HL-60/S4 treated with phorbol 12-myristate 13-acetate at 8.2 ng/mL for 4 days and 3 days (cell line): ENCODE data around the gene FRMPD2.
"Not testable (repeated sequence)": the region's sequence is repeated elsewhere in the genome, so short reads cannot be mapped to it uniquely, and the experiment has no call there.

ENCODE experiments used
- in situ Hi-C: fragments of 300-500 bp; cut with MboI; formaldehyde crosslinking; loops from 2 replicates; pipeline ENCODE4 v1.15.0; 2022; ENCODE audit warnings: low sequenced_read_pairs

Gene FRMPD2

DNA sequence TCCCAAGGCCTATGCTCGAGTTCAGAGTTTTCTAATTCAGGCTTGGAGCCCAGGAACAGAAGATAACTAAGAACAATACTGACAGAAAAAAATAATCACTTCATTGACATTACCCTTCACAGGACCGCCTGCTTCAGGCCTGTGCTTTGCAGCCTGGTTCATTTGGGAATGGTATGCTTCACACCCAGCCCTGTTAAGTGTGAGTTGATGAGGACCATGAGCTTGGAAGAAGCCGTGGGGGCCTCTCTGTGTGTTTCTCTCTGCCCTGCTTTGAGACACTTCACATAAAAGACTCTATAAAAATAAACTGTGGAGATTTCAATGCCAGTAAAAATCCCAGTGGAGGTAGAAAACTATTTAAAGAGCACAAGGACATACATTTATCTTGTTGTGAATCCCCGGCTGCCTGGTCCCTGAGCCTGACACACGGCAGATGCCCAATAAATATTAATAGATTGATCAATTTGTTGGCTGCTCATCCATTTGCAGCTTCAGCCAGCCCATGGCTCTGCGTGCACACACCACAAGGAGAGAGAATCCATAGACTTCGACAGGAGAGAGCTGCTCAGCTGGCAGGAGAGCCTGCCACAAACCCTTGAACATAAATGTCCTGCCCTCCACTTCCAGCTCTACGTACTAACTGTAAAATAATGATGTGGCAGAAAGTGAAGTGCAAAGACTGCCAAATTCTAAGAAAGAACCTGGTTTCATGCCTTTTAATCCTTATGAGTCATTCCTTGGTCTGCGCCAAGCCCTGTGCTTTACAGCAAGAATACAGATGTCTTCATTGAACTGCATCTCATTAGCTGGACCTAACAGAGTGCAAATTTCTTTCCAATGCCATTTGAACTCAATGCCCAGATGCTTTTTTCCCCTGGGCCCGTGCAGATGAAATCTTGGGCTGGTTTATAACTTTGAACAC is 130.5 kb downstream of the FRMPD2 start:
- in situ Hi-C loops, result not testable (repeated sequence)

DNA sequence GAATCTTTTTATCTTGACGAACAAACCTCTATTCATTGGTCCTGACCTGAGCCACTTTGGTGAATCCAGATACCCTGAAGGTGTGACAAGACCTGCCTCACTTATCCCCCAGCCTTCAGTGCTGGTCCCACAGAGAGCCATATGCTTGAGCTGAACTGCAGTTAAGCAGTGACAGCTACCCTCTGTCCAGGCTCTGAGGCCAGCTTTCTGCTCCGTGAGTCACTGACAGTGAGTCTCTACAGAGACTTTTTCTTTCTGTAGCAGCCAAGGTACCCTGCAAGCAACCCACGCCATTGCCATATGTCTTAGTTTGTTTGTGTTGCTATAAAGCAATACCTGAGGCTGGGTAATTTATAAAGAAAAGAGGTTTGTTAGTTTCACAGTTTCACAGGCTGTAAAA is 133.5 kb downstream of the FRMPD2 start:
- in situ Hi-C loops, result not testable (repeated sequence)

DNA sequence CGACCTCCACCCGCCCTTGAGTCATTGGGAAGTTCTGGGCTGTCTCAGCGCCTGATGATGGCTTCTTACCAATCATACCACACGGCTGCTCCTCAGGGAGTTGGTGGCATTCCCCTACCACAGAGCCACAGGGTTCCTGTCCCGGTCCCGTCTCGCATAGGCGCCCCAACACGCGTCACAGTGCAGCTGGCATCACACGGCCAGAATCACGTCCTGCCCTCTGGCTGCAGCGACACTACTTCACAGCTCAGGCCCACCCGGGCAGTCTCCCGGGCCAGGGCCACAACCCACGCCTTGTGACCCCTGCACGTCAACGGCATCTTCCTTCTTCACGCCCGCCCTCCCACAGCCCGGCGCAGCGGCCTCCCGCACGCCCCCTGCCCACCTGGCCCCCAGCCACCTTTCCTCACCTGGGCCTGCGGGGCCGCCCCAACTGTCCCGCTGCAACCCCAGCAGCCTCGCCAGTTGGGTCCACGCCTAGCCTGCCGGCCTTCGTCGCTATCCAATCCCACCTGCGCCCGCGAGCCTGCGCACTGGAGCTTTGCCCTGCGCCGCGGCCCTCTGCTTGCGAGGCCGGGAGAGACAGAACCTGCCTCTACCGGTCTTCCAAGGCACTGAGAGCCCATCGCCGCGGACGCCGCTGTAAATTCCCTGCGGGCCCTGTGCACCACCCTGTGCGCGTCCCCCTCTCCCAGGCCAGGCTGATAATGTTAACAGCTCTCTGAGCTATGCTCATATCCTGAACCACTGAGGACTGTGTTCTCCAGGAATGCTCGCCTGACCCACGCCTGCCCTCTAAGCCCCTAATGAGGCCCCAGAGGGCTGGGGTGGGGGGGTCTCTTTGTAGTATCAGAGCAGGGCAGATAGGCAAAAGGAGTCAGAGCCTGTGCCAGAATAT is 134.3 kb downstream of the FRMPD2 start:
- in situ Hi-C loops, result not testable (repeated sequence)

DNA sequence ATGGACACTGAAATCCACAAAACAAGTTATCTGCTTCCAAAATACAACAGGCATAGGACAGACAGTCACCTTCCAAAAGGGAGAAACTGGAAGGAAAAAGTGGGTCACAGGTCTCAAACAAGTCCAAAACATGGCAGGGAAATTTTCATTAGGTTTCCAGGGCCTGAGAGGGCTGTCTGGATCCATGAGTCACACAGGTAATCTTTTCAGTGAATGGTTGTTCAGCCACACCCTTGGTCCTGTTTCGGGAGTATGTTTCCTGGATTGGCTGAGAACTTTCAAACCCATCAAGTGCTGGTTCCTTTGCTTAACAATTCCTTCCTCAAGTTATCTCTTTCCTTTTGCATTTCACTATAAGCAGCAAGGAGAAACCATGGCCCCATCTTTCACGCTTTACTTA is 145.5 kb downstream of the FRMPD2 start:
- in situ Hi-C loops, result not testable (repeated sequence)

DNA sequence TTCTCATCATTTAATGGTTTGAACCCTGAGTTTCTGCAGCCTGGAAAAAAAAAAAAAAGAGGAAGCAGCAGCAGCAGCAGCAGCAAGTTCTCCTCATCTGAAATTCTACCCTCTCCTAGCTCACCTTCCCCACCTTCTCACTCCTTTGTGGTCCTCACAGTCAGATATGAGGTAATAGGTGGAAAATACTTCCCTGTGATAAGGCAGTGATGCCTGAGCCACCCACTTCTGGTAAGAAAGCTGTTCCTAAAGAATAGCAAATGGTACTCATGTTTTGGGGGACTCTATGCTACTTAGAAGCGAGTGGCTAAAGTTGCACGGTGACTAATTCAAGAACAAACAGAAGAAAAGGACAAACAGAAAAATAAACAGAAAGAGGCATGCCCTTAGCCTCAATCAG is 148.2 kb downstream of the FRMPD2 start:
- in situ Hi-C loops, result not testable (repeated sequence)

DNA sequence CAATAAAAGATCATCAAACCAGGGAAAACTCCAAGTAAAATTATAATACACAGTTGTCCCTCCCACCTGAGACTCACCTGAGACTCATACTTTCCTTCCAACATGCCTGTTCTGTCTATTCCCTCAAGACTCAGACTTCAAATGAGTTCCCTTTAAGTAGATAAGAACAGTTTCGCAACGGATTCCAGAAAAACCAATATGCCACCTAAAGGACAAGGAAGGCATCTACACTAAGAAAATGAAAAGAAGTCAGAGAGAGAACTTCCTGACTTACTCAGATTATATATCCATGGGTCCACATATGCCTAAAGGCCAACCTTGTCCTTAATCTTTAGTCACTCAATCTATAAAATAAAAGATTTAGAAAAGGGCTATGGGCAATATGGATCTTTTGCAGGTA is 148.9 kb downstream of the FRMPD2 start:
- in situ Hi-C loops, result not testable (repeated sequence)

DNA sequence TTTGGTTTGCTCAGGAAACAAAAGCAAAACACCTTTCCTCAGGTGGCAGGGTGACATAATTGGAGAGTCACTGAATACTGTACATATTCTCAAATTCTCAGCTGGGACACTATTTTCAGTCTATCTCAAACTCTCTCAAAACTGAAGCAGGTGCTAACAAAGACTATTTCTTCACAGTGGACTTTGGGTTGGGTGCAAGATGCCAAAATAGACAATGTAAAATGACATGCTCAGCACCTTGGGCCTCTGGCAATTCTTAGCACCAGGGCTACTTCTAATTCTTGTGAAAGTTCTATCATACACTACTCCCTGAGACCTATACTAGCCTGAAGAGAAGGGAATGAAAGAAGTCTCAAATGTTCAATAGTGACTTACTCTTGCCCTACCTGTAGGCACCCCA is 151.9 kb downstream of the FRMPD2 start:
- in situ Hi-C loops, result not testable (repeated sequence)

DNA sequence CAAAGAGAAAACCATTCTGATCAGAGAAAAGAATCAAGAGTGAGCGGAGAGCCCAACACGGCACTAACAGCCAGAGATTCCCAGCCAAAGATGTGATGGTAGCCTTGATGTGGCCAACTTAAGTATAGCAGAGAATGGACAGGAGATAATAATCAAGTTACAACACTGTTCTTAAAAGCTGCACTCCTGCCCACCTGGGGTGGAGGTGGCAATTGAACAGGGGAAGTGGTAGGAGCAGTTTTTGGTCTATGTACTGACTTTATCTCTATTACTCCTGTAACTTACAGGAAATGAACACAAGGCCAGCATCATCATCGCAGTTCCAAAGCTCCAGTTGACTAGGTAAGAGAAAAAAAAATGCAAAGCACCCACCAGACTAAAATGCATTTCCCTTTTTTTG is 164.2 kb downstream of the FRMPD2 start:
- in situ Hi-C loops, result not testable (repeated sequence)
